ENCODE results near the gene CERS6. TPM values are rescaled to one million over a fixed set of nuclear protein-coding genes. Genes with fewer than 3 reads are reported as not detected.

CERS6 gene
- total and polyA plus RNA-seq, 4 donors: 4.2 to 20.4 (median 10.1) TPM

- no peaks in the 10 kb centered on the region for H3K36me3 ChIP-seq (ENCODE audit: control insufficient read depth in 4 of 4, insufficient read depth in 3 of 4, low read depth in 1 of 4, low read length in 3 of 4)
- no peaks in the 10 kb centered on the region for H3K27me3 ChIP-seq (ENCODE audit: control insufficient read depth in 4 of 4, insufficient read depth in 4 of 4, low read length in 3 of 4)
- H3K9ac ChIP-seq (ENCODE audit: low read depth in 1 of 2, low read length in 2 of 2): no peak overlapping the region
- no peak overlapping the region for H3K4me3 ChIP-seq (ENCODE audit: low read depth in 1 of 3, low read length in 3 of 3)
- peaks cover 0 to 16% (median 0%) of the 10 kb centered on the region in 4 donors for H3K4me1 ChIP-seq (ENCODE audit: control insufficient read depth in 4 of 4, insufficient read depth in 4 of 4, low read length in 3 of 4)
- WGBS: 90% methylated on average over 2 of the region's 2 CpGs
- H3K9me3 ChIP-seq (ENCODE audit: control insufficient read depth in 4 of 4, low read length in 3 of 4): no peaks in the 10 kb centered on the region
- no peak for TF ChIP-seq RAD21 (IDR thresholded peaks at IDR 0.05)
- TF ChIP-seq MAX (IDR thresholded peaks at IDR 0.05): no peak
- TF ChIP-seq RXRA (IDR thresholded peaks at IDR 0.05): no peak
- TF ChIP-seq HNF4G (IDR thresholded peaks at IDR 0.05): no peak
- TF ChIP-seq, protein P1, sequence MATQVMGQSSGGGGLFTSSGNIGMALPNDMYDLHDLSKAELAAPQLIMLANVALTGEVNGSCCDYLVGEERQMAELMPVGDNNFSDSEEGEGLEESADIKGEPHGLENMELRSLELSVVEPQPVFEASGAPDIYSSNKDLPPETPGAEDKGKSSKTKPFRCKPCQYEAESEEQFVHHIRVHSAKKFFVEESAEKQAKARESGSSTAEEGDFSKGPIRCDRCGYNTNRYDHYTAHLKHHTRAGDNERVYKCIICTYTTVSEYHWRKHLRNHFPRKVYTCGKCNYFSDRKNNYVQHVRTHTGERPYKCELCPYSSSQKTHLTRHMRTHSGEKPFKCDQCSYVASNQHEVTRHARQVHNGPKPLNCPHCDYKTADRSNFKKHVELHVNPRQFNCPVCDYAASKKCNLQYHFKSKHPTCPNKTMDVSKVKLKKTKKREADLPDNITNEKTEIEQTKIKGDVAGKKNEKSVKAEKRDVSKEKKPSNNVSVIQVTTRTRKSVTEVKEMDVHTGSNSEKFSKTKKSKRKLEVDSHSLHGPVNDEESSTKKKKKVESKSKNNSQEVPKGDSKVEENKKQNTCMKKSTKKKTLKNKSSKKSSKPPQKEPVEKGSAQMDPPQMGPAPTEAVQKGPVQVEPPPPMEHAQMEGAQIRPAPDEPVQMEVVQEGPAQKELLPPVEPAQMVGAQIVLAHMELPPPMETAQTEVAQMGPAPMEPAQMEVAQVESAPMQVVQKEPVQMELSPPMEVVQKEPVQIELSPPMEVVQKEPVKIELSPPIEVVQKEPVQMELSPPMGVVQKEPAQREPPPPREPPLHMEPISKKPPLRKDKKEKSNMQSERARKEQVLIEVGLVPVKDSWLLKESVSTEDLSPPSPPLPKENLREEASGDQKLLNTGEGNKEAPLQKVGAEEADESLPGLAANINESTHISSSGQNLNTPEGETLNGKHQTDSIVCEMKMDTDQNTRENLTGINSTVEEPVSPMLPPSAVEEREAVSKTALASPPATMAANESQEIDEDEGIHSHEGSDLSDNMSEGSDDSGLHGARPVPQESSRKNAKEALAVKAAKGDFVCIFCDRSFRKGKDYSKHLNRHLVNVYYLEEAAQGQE (IDR thresholded peaks at IDR 0.05): no peak
- no peak for TF ChIP-seq HNF4A (conservative IDR thresholded peaks at IDR 0.05)
- no peak for TF ChIP-seq GABPA (IDR thresholded peaks at IDR 0.05 in 1 of 2, conservative IDR thresholded peaks at IDR 0.05 in 1 of 2)
- no peak for TF ChIP-seq YY1 (IDR thresholded peaks at IDR 0.05)
- TF ChIP-seq NR2F2 (IDR thresholded peaks at IDR 0.05): no peak
- TF ChIP-seq FOXA1 (IDR thresholded peaks at IDR 0.05): no peak
- no peak for TF ChIP-seq FOXA2 (IDR thresholded peaks at IDR 0.05)
- TF ChIP-seq, protein P2, sequence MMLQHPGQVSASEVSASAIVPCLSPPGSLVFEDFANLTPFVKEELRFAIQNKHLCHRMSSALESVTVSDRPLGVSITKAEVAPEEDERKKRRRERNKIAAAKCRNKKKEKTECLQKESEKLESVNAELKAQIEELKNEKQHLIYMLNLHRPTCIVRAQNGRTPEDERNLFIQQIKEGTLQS (IDR thresholded peaks at IDR 0.05): no peak
- TF ChIP-seq TAF1 (conservative IDR thresholded peaks at IDR 0.05): no peak
- TF ChIP-seq CTCF (IDR thresholded peaks at IDR 0.05; ENCODE audit: low read depth, low read length, missing input control): no peak
- TF ChIP-seq EGR1 (IDR thresholded peaks at IDR 0.05; ENCODE audit: low read depth in 2 of 2): no peak
- no peak for TF ChIP-seq ZBTB33 (IDR thresholded peaks at IDR 0.05)
- no peak for TF ChIP-seq JUND (IDR thresholded peaks at IDR 0.05)
- H3K27ac ChIP-seq (ENCODE audit: low read depth in 1 of 2, low read length in 2 of 2): no peak overlapping the region
- no peak for DNase-seq (ENCODE audit: low spot score)
These were observed 193.5 kb downstream of the CERS6 start for GRCh38 chr2:168649562-168649961.

DNA sequence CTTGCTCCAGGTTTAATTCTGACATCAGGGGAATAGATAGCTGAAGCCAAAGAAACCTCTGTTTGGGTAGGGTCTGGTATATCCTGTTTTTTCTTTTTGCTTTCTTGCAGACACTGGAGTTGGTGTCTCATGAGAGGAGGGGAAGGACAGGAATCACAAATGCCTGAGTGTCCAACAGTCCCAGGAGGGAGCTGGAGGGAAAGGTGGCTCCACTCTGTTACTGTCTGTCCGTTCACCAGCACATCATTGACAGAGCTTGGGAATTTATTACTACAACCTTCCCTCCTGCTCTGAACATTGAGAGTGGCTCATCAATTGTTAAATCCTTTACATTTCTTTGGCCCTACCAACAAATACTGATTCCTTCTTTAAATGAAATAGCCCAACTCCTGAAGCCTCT is 194.1 kb downstream of the CERS6 start:
- 95% methylated on average over 1 of the region's 1 CpG for WGBS
- H3K27ac ChIP-seq (ENCODE audit: low read depth in 1 of 2, low read length in 2 of 2): no peak overlapping the region
- H3K36me3 ChIP-seq (ENCODE audit: control insufficient read depth in 4 of 4, insufficient read depth in 3 of 4, low read depth in 1 of 4, low read length in 3 of 4): no peaks in the 10 kb centered on the region
- TF ChIP-seq FOXA2 (IDR thresholded peaks at IDR 0.05) (no peak), NR2F2 (IDR thresholded peaks at IDR 0.05) (no peak), SP1 (IDR thresholded peaks at IDR 0.05) (no peak), HNF4A (conservative IDR thresholded peaks at IDR 0.05) (no peak), GABPA (IDR thresholded peaks at IDR 0.05 in 1 of 2, conservative IDR thresholded peaks at IDR 0.05 in 1 of 2) (no peak), TAF1 (conservative IDR thresholded peaks at IDR 0.05) (no peak)
- TF ChIP-seq, protein P2 (IDR thresholded peaks at IDR 0.05): no peak
- TF ChIP-seq, protein P1 (IDR thresholded peaks at IDR 0.05): no peak
- no peaks in the 10 kb centered on the region for H3K9me3 ChIP-seq (ENCODE audit: control insufficient read depth in 4 of 4, low read length in 3 of 4)
- DNase-seq (ENCODE audit: low spot score): no peak
- no peaks in the 10 kb centered on the region for H3K27me3 ChIP-seq (ENCODE audit: control insufficient read depth in 4 of 4, insufficient read depth in 4 of 4, low read length in 3 of 4)
- H3K4me1 ChIP-seq (ENCODE audit: control insufficient read depth in 4 of 4, insufficient read depth in 4 of 4, low read length in 3 of 4): peaks cover 0 to 16% (median 0%) of the 10 kb centered on the region in 4 donors
- no peak overlapping the region for H3K9ac ChIP-seq (ENCODE audit: low read depth in 1 of 2, low read length in 2 of 2)
- no peak overlapping the region for H3K4me3 ChIP-seq (ENCODE audit: low read depth in 1 of 3, low read length in 3 of 3)

Data from liver (tissue), 9 donors.